Hematopoietic multipotent progenitor cell treated with erythropoietin and hydrocortisone succinate and interleukin-3 and kit ligand, for 6 days (in vitro differentiated cells): Measurements from ENCODE around the gene GMPR.

Source experiments
- DNase-seq: peaks from one replicate; pipeline ENCODE4 v3.0.0-alpha.2; 2015

GMPR gene

GRCh38 chr6:16333580-16333979 is 95.2 kb downstream of the GMPR start:
- no peak for DNase-seq

DNA sequence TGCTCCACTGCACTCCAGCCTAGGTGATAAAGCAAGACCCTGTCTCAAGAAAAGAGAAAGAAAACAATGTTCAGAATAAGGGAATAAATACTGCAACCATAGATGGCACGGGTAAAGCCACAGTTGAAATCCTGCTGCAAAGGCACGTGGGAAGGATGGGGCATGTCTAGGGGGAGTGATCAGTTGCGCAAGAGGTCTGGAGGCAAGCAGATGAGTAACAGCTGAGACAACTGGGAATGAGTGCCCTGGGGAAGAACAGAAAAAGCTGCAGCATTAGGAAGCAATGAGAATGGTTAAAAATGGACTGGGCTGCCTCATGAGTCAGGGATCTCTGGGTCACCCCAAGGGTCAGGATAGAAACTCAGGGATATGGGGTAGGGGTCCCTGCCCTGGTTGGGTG is 96.3 kb downstream of the GMPR start:
- DNase-seq = no peak

GRCh38 chr6:16335176-16335575 is 96.8 kb downstream of the GMPR start:
- DNase-seq = no peak

DNA sequence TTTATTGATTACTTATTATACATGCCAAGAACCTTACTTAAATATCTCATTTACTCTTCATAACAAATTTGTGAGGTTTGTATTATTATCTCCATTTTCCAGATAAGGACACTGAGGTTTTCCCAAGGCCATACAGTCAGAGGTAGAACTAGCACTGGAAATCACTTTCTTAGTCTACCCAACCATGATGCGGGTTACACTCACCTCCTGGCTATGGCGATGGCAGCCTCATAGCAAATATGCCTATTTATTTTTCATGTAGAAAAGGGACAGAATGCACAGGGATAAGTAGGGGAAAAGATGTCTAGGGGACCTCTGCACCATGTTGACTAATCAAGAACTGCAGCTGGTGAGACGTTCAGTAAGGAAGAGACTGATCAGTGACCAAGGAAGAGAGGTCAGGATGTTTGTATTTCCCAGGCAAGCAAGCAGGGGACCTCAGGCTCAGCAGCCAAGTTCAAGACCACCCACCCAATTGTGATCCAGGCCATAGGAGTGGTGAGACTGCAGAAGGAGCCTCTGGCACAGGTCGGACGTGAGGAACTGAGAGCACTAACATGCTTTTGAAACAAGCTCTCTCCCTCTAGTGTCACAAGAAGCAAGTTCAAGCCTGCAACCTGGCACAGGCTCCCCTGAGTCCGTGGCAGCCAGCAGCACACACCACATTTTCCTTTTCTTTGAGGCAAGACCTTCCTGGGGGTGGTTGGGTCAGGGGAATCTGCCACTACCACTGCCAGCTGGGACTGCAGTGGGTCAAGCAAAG is 97.8 kb downstream of the GMPR start:
- no peak for DNase-seq

DNA sequence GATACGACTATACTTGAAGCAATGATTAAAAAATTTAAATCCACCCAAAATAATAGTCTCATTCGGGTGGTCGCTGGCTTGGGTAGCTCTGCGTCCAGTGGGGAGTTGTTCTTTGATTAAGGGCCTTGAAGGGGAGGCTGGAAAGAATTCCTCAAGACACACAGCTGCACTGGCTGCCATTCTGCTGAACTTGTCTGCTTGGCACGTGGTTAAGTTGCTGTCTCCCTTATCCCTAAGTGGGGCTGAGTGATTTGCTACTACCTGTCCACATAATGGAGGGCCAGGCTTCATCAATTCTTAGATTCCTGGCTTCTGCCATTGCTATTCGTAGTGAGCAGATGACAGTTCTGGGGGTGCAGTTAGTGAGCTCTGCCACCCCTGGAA is 98.5 kb downstream of the GMPR start:
- DNase-seq = no peak

GRCh38 chr6:16337295-16337975 is 99.0 kb downstream of the GMPR start:
- DNase-seq = no peak

DNA sequence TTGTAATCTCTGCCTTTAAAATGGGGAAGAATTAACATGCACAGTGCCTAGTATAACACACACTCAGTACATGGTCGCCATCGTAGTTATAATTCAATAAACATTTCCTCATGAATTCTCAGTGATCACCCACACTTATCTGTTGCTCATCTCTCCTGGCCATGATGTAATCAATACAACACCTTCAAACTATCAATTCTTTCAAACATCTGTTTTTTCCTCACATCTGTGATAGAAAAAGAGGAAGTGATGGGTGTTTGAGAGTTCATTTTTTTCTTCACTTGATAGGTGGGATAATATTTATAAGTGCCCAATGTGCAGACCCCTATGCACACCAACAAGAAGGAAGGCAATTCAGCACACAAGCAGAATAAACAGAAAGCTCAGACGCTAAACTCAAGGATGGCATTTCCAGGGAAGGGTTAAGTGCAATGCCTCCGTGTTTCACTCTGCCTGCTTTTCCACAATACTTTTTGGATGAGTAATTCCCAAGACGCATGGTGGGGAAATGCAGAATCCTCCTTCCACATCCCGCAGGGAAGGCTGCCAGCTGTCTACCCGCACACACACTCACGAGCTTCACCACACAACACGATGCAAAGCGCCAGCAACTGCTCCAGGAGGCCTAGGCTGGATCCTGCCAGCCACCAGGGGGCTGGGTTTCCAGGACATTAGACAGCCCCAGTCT is 100.3 kb downstream of the GMPR start:
- DNase-seq = peak; percentile 18

DNA sequence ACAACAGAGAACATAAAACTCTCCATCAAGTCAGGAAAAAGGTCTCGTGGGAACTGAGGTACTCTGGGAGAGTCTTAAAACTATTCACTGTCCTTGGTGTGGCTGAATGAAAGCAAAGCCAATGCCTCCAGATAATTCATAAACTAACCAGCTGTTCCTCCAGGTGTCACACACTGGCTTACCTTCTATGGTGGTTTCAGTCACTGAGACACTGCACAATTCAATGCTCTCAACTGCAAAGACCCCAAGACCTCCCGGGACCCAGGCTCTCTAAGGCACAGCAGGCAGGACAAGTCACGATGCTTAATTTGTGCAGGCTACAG is 100.8 kb downstream of the GMPR start:
- no peak for DNase-seq

DNA sequence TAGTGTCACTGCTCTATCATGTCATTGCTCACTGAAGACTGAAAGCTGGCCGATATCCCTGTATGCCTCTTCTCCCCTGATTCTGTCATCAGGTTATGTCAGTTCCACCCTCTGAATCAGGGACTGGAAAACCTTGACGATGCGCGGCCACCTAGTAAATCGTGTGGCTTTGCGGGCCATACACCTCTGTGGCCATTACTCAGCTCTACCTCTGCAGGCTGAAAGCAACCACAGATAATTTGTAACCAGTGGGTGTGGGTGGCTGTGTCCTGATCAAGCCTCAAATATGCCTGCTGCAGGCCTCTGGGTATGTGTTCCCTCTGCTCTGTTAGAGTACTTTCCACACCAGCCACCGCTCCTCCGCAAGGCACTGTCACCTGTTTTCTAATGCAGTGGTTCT is 105.2 kb downstream of the GMPR start:
- no peak for DNase-seq

DNA sequence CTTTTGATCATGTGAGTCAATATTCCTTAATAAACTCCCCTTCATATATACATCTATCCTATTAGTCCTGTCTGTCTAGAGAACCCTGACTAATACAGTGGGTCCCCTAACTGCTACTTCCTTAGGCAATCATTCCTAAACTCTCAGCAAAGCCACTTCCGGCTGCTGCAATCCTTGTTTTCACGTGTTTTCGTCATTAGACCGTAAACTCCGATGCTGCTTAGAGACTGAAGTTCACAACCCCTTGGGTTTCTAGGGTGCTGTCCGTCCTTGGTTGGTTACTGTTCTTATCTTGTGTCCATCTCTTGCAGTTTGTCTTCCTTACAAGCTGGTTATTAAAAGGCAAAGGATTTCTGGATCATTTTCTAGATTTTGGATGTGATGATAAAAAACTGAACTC is 106.4 kb downstream of the GMPR start:
- DNase-seq = no peak
